C4-2B (cell line): ENCODE measurements around the gene PRDM4.

Source experiments
- H3K27ac ChIP-seq: fragments of 450-650 bp; 2 replicates; pipeline ENCODE4 v1.5.1; 2017
- ZFX ChIP-seq: fragments of 450-650 bp; IDR thresholded peaks from 2 replicates; pipeline ENCODE4 v1.6.1; 2017
- TF ChIP-seq, protein P1 (sequence below): fragments of 450-650 bp; conservative IDR thresholded peaks from 2 replicates; pipeline ENCODE4 v1.5.1; 2017; ENCODE audit warnings: mild to moderate bottlenecking

The PRDM4 gene

GRCh38 chr12:107684029-107684795 lies 76.7 kb downstream of the PRDM4 start:
- peak overlapping the region; percentile 82; the same call in 1 of the 2 replicates for H3K27ac ChIP-seq
- no peak for TF ChIP-seq ZFX
- TF ChIP-seq, protein P1, sequence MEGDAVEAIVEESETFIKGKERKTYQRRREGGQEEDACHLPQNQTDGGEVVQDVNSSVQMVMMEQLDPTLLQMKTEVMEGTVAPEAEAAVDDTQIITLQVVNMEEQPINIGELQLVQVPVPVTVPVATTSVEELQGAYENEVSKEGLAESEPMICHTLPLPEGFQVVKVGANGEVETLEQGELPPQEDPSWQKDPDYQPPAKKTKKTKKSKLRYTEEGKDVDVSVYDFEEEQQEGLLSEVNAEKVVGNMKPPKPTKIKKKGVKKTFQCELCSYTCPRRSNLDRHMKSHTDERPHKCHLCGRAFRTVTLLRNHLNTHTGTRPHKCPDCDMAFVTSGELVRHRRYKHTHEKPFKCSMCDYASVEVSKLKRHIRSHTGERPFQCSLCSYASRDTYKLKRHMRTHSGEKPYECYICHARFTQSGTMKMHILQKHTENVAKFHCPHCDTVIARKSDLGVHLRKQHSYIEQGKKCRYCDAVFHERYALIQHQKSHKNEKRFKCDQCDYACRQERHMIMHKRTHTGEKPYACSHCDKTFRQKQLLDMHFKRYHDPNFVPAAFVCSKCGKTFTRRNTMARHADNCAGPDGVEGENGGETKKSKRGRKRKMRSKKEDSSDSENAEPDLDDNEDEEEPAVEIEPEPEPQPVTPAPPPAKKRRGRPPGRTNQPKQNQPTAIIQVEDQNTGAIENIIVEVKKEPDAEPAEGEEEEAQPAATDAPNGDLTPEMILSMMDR, result no peak
